Immature natural killer cell (primary cell): ENCODE measurements around the gene AADAC. TPM values are rescaled to one million over a fixed set of nuclear protein-coding genes. Genes with fewer than 3 reads are reported as not detected.
"Not testable (repeated sequence)": the region's sequence is repeated elsewhere in the genome, so short reads cannot be mapped to it uniquely, and the experiment has no call there.

Source experiments
- DNase-seq, 3 donors: peaks; one replicate each; pipeline ENCODE4 v3.0.0; 2022; ENCODE audit warnings: mixed read lengths in 1 of 3
- H3K27ac Mint-ChIP-seq, 6 donors: one replicate each; pipeline ENCODE4 v1.8.0; 2020; ENCODE audit warnings: mixed read lengths in 6 of 6, mild to moderate bottlenecking in 5 of 6, inconsistent platforms in 4 of 6, moderate library complexity in 3 of 6
- H3K27me3 Mint-ChIP-seq, 3 donors: one replicate each; pipeline ENCODE4 v1.8.0; 2020 to 2021; ENCODE audit warnings: low read depth in 3 of 3, mild to moderate bottlenecking in 3 of 3, mixed read lengths in 3 of 3, moderate library complexity in 3 of 3, inconsistent platforms in 1 of 3
- H3K36me3 Mint-ChIP-seq, 3 donors: one replicate each; pipeline ENCODE4 v1.8.0; 2020; ENCODE audit warnings: mixed read lengths in 3 of 3, inconsistent platforms in 2 of 3, mild to moderate bottlenecking in 2 of 3
- H3K4me1 Mint-ChIP-seq, 2 donors: one replicate each; pipeline ENCODE4 v1.8.0; 2020; ENCODE audit warnings: inconsistent platforms in 2 of 2, mild to moderate bottlenecking in 2 of 2, mixed read lengths in 2 of 2, moderate library complexity in 1 of 2
- H3K4me3 Mint-ChIP-seq, 5 donors: one replicate each; pipeline ENCODE4 v1.8.0; 2020; ENCODE audit warnings: mild to moderate bottlenecking in 5 of 5, mixed read lengths in 5 of 5, inconsistent platforms in 3 of 5, moderate library complexity in 3 of 5
- H3K9me3 Mint-ChIP-seq, 6 donors: one replicate each; pipeline ENCODE4 v1.8.0; 2020; ENCODE audit warnings: mild to moderate bottlenecking in 6 of 6, mixed read lengths in 6 of 6, inconsistent platforms in 4 of 6, moderate library complexity in 3 of 6
- polyA plus RNA-seq, 3 donors: library from polyadenylated mRNA; unstranded; fragments of 300-500 nt; fragmentation: Illumina TruSeq; gene quantifications; one replicate each; pipeline ENCODE4 v1.2.3, GENCODE V29; 2021

AADAC gene
- polyA plus RNA-seq, 3 donors from 2014 or later, result not detected

DNA sequence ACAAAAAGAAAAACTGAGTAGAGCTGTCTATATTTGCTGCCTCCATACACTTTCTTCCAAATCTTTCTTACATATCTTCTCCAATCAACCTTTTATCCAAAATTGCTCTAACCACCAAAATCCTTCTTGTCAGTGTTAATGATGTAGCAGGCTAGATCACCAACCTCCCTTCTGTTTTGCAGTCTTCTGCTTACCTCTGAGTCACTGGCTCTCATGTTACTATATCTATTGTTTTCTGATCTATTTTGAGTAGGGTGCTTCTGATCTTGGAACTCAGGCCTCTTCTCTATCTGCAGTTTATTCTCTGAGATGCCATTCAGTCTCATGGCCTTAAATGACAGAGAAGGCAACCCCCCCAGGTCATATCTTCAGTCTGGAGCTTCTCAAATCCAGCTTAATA, 26.3 kb upstream of the AADAC start:
- Mint-ChIP-seq H3K27me3 (peaks cover 0 to 6% (median 4%) of the 10 kb centered on the region in 3 donors), H3K4me1 (no peaks in the 10 kb centered on the region), H3K36me3 (no peaks in the 10 kb centered on the region), H3K27ac (no peak overlapping the region), H3K4me3 (no peak overlapping the region), H3K9me3 (no peaks in the 10 kb centered on the region)
- DNase-seq, result no peak

DNA sequence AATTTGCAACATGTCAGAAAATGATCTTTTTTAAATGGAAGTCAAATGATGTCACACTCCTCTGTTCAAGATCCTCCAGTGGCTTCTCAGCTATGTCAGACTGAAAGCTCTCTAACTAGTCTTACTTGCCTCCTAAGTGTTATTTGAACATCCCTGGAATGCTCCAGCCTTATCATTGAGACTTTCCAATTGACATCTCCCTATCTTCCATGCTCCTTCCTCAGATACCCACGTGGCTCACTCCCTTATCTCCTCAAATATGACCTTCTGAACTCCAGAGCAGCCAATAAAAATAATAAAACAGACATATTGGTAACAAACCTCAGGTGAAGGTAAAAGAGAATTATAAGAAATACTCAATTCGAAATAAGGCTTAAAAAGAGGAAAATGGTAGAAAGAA, 25.5 kb upstream of the AADAC start:
- Mint-ChIP-seq H3K4me1 (no peaks in the 10 kb centered on the region), H3K4me3 (no peak overlapping the region), H3K9me3 (no peaks in the 10 kb centered on the region), H3K36me3 (no peaks in the 10 kb centered on the region), H3K27me3 (peaks cover 0 to 6% (median 4%) of the 10 kb centered on the region in 3 donors), H3K27ac (no peak overlapping the region)
- DNase-seq, result no peak

DNA sequence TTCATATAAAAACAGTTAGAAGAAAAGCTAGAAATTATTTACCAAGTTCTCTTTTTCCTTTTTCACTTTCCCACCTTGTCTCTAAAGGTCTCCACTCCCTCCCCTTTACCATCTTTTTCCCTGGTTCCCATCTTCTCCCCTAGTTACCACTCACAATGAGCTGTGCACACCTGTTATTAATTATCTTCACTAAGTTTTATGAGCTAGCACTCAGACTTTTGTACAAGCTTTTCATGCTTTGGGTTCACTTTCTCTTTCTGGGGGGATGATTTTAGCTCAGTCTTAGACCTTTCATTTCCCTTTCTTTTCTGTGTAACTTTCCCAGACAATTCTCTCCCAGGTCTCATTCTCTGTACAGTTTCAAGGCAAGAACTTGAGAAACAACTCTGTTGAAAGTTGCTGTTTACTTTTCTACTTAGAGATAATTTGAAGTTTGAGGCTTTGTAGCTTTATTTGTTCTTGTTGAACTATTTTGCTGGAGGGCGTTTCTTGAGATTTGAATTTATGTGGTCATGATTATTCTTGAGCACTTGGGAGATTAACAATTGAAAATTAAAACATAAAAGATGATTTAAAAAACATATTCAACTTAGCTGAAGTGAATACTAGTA, 24.0 kb upstream of the AADAC start:
- Mint-ChIP-seq H3K4me1 (no peaks in the 10 kb centered on the region), H3K36me3 (peaks cover 0 to 3% (median 0%) of the 10 kb centered on the region in 3 donors), H3K27ac (no peak overlapping the region), H3K27me3 (peaks cover 0 to 6% (median 4%) of the 10 kb centered on the region in 3 donors), H3K9me3 (no peaks in the 10 kb centered on the region), H3K4me3 (no peak overlapping the region)
- DNase-seq, result no peak

DNA sequence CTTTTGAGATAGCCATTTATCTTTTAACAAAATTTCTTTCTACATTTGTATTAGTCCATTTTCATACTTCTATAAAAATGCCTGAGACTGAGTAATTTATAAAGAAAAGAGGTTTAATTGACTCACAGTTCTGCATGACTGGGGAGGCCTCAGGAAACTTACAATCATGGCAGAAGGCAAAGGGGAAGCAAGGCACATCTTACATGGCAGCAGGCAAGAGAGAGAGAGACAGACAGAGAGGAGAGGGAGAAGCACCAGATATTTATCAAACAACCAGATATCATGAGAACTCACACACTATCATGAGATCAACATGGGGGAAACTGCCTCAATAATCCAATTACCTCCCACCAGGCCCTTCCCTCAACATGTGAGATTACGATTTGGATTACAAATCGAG, 23.2 kb upstream of the AADAC start:
- not testable (repeated sequence) for DNase-seq, H3K4me1 Mint-ChIP-seq, H3K9me3 Mint-ChIP-seq, H3K36me3 Mint-ChIP-seq, H3K27me3 Mint-ChIP-seq, H3K4me3 Mint-ChIP-seq, H3K27ac Mint-ChIP-seq

DNA sequence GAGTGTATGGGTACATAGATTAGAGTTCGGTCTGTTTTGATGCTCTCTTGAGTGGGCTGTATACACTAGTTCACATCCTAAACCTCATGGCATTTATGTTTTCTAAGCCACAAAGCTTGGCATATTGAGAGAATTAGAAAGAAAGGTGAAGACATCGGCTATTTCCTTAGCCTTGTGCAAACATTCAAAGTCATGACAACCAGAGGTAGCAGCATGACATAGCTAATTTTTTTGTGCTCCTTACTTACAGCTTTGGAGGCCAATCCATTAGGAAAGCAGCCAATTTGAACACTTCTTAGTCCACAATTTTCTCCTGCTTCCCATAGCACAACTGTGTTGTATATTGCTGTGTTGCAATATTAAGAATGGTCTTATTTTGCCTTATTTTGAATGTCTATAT, 21.5 kb upstream of the AADAC start:
- Mint-ChIP-seq H3K27me3 (peaks cover 0 to 6% (median 3%) of the 10 kb centered on the region in 3 donors), H3K27ac (no peak overlapping the region), H3K9me3 (no peaks in the 10 kb centered on the region), H3K4me1 (no peaks in the 10 kb centered on the region), H3K36me3 (peaks cover 0 to 3% (median 0%) of the 10 kb centered on the region in 3 donors), H3K4me3 (no peak overlapping the region)
- no peak for DNase-seq

DNA sequence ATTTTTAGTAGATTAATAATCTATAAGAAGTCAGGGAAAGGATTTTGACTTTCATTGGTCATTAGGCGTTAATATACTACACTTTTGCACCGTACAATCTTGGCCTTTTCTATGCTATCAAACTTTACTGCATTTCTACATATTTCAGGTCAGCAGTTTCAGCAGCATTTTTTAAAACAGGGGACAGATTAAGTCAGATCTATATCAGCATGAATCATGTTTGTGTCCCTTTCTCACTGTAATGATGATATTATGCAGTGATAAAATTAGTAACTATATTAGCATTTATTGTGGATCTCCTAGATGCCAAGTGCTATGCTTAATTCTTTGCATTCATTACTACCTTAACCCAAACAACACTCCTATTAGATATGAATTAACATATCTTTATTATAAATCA, 20.3 kb upstream of the AADAC start:
- H3K27ac Mint-ChIP-seq, result no peak overlapping the region
- H3K4me1 Mint-ChIP-seq, result no peaks in the 10 kb centered on the region
- H3K9me3 Mint-ChIP-seq, result no peaks in the 10 kb centered on the region
- no peak overlapping the region for H3K4me3 Mint-ChIP-seq
- H3K36me3 Mint-ChIP-seq, result peaks cover 0 to 3% (median 0%) of the 10 kb centered on the region in 3 donors
- no peak for DNase-seq
- peaks cover 0 to 6% (median 3%) of the 10 kb centered on the region in 3 donors for H3K27me3 Mint-ChIP-seq

DNA sequence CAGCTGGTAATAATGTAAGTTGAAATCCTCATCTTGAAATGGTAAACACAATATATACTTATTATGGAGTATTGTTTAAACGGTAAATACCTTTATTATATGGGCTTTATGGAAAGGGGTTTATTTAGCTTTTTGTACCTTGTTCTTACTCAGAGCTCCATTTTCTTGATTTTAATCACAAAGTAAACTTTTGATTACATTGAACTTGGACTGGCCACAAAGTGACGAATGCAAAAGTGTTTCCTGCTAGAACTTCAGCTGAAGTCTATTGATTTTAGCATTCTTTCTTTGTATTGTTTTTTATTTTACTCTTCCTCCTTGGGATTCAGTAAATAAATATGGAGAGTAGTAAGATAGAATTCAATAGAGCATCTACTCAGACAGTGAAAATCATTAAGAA, 19.8 kb upstream of the AADAC start:
- H3K4me3 Mint-ChIP-seq, result no peak overlapping the region
- no peaks in the 10 kb centered on the region for H3K4me1 Mint-ChIP-seq
- H3K27me3 Mint-ChIP-seq, result peaks cover 0 to 6% (median 3%) of the 10 kb centered on the region in 3 donors
- H3K36me3 Mint-ChIP-seq, result peaks cover 0 to 3% (median 0%) of the 10 kb centered on the region in 3 donors
- DNase-seq, result no peak
- H3K27ac Mint-ChIP-seq, result no peak overlapping the region
- no peaks in the 10 kb centered on the region for H3K9me3 Mint-ChIP-seq

DNA sequence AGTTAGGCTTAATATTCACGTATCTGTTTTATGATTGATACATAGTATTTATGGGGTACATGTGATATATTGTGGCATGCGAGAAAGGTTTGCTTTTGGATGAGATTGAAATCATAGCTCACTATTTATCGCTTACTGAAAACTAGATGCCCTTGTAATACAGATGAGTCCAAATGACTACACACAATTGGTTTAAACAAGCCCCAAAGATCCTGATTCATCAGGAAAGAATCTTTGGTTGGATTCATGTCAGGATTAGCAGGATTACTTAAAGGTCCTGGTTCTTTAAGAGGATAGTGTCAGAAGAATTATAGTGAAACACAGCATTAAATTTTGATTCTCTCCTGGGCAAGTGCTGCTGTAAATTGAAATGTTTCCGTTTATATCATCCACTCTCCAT, 18.6 kb upstream of the AADAC start:
- Mint-ChIP-seq H3K4me3 (no peak overlapping the region), H3K4me1 (no peaks in the 10 kb centered on the region), H3K27ac (no peak overlapping the region)

DNA sequence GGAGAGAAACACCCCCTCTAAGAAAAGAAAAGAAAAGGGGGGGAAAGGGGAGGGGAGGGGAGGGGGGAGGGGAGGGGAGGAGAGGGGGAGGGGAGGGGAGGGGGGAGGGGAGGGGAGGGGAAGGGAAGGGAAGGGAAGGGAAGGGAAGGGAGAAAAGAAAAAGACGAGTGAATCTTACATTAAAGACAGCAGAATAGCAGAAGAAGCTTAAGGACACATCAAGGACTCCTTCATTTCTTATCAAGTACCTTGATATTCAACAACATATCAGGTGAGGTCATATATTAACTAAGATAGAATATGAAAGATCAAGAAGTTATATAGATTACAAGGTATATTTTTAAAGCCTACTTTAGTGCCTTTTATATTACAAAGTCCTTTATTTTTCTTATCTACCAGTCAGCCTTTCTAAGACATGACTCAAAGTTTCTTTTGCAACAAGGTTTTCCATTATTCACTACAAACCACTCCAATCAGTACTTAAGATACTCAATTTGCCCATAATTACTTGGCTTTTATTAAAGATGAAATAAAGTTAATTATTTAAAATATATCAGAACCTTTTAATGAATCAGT, 17.7 kb upstream of the AADAC start:
- Mint-ChIP-seq H3K4me3 (no peak overlapping the region), H3K4me1 (no peaks in the 10 kb centered on the region), H3K27ac (no peak overlapping the region), H3K36me3 (peaks cover 0 to 3% (median 0%) of the 10 kb centered on the region in 3 donors), H3K27me3 (no peaks in the 10 kb centered on the region), H3K9me3 (no peaks in the 10 kb centered on the region)
- DNase-seq, result no peak

More for the DNA sequence above, 18.6 kb upstream of the AADAC start:
- DNase-seq, result no peak
- peaks cover 0 to 3% (median 0%) of the 10 kb centered on the region in 3 donors for H3K27me3 Mint-ChIP-seq
- H3K9me3 Mint-ChIP-seq, result no peaks in the 10 kb centered on the region
- peaks cover 0 to 3% (median 0%) of the 10 kb centered on the region in 3 donors for H3K36me3 Mint-ChIP-seq

DNA sequence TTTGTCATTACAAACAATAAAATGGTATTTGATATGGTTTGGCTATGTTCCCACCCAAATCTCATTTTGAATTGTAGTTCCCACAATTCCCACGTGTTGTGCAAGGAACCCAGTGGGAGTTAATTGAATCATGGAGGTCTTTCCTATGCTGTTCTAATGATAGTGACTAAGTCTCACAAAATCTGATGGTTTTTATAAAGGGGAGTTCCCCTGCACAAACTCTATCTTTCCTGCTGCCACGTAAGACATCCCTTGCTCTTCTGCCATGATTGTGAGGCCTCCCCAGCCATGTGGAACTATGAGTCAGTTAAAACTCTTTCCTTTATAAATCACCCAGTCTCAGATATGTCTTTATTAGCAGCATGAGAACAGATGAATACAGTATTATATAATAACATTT, 15.4 kb upstream of the AADAC start:
- Mint-ChIP-seq H3K27ac (no peak overlapping the region), H3K4me3 (no peak overlapping the region), H3K27me3 (peaks cover 0 to 3% (median 2%) of the 10 kb centered on the region in 3 donors), H3K4me1 (no peaks in the 10 kb centered on the region), H3K9me3 (no peaks in the 10 kb centered on the region), H3K36me3 (peaks cover 0 to 3% (median 0%) of the 10 kb centered on the region in 3 donors)
- no peak for DNase-seq

DNA sequence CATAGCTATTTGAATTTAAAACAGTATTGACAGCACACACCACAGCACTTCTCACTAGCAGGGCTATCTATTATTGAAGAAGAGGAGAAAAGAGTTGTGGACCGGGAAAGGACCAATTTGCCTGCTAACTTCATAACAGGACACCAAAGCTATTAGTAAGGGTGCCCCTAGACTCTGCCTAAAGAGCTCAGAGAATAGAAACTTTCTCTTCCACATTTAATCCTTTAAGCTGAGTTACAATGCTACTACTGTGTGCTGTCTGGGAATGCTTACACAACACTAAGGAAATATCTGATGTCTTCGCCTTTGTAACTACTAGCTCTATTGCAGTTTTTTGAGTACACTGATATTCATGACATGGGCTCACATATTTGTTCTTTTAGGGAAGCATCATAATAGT, 13.5 kb upstream of the AADAC start:
- no peak overlapping the region for H3K27ac Mint-ChIP-seq
- no peaks in the 10 kb centered on the region for H3K4me1 Mint-ChIP-seq
- H3K4me3 Mint-ChIP-seq, result no peak overlapping the region
- DNase-seq, result no peak
- H3K36me3 Mint-ChIP-seq, result no peaks in the 10 kb centered on the region
- no peaks in the 10 kb centered on the region for H3K9me3 Mint-ChIP-seq
- H3K27me3 Mint-ChIP-seq, result peaks cover 0 to 3% (median 2%) of the 10 kb centered on the region in 3 donors

DNA sequence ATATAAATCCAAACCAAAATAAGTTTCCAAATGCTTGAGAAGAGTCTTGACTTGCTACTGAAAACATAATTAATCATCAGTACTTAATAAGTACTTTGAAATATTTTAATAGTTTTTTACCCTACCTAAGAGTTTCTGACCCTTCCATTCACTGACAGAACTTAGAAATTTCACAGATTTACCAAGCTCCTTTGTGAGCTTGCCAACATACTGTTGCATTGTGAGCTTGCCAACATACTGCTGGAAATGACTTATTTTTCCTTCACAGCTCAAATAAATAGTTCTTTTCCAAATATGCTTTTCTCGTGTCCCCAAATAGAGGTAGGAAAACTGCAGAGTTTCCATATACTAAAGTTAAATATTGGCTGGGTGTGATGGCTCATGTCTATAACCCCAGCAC, 9.6 kb upstream of the AADAC start:
- Mint-ChIP-seq H3K4me1 (no peaks in the 10 kb centered on the region), H3K9me3 (peaks cover 3 to 8% (median 7%) of the 10 kb centered on the region in 6 donors), H3K36me3 (peaks cover 0 to 4% (median 4%) of the 10 kb centered on the region in 3 donors), H3K27ac (no peak overlapping the region), H3K4me3 (no peak overlapping the region), H3K27me3 (peaks cover 0 to 8% (median 4%) of the 10 kb centered on the region in 3 donors)
- no peak for DNase-seq

DNA sequence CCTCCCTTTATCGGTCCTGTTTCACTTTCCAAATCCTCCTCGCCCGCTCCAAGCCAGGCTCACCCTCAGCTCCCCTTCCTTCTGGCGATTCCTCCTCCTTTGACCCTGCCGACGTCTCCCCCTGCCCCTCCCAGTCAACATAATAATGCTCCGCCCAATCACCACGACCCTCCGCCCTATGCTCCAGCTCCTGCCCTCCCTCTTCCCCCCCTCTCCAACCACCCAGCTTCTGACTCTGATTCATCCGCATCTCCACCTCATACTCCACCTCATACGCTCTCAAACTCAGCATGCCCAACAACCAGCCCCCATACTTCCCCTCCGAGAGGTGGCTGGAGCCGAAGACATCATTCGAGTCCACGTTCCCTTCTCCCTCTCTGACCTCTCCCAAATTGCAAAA, 7.1 kb upstream of the AADAC start:
- Mint-ChIP-seq H3K4me3 (no peak overlapping the region), H3K36me3 (peaks cover 0 to 4% (median 4%) of the 10 kb centered on the region in 3 donors), H3K27ac (no peak overlapping the region), H3K27me3 (peaks cover 0 to 8% (median 4%) of the 10 kb centered on the region in 3 donors), H3K9me3 (peaks cover 3 to 8% (median 7%) of the 10 kb centered on the region in 6 donors), H3K4me1 (no peaks in the 10 kb centered on the region)
- DNase-seq, result no peak

DNA sequence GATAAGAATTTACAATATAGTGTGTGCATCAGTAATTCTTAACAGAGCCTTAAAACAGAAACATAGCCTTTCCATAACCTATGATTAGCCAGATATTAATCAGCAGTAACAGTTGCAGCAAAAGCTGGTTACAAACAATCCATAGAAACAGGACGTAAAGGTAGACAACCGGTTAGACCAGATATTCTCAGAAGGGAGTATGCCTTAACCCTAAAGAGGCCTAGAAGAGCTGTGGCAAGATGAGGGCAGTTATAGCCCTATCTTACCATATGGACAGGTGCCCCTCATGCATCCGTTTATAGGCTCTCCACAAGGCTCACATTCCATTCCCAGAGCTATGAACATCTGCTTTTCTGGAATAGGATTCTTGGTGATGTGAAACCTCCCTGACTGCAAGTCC, 5.0 kb upstream of the AADAC start:
- not testable (repeated sequence) for H3K9me3 Mint-ChIP-seq, H3K36me3 Mint-ChIP-seq, H3K27ac Mint-ChIP-seq, DNase-seq, H3K4me1 Mint-ChIP-seq, H3K27me3 Mint-ChIP-seq, H3K4me3 Mint-ChIP-seq

DNA sequence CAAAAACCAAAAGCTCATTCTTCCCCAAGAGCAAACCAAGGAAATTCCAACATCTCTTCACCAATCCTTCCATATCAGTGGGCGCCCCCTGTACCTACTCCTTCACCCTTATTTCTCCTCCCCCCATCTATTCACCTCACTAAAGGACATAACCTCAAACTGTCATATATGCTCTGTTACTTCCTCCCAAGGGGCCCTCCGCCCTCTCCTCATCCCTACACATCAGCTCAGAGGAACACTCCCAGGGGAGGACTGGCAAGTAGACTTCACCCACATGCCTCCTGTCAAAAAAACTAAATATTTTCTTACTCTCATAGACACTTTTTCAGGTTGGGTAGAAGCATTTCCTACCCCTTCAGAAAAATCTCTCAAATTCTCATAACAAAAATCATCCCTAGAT, 2.4 kb upstream of the AADAC start:
- Mint-ChIP-seq H3K27me3 (peaks cover 2 to 6% (median 3%) of the 10 kb centered on the region in 3 donors), H3K9me3 (peaks cover 3 to 8% (median 7%) of the 10 kb centered on the region in 6 donors), H3K4me1 (no peaks in the 10 kb centered on the region), H3K27ac (no peak overlapping the region), H3K4me3 (no peak overlapping the region), H3K36me3 (peaks cover 0 to 4% (median 4%) of the 10 kb centered on the region in 3 donors)
- no peak for DNase-seq
